Astrocyte of the cerebellum (primary cell): Measurements from ENCODE around the gene PHOSPHO2.

Experiments used
- DNase-seq: peaks from one replicate; pipeline ENCODE4 v3.0.0-alpha.2; 2011; ENCODE audit warnings: low read depth
- H3K4me3 ChIP-seq: 2 replicates; pipeline ENCODE4 v1.5.1; 2011; ENCODE audit warnings: mild to moderate bottlenecking, low read depth, low read length, moderate library complexity
- in situ Hi-C: cut with HindIII; loops from 2 replicates; pipeline ENCODE4 v1.10.0; 2017; ENCODE audit warnings: low sequenced_read_pairs
- TF ChIP-seq, protein P1 (sequence below): IDR thresholded peaks from 2 replicates; pipeline ENCODE4 v1.5.1; 2012; ENCODE audit warnings: low read length, low read depth, moderate library complexity, mild to moderate bottlenecking; ENCODE audit errors: missing control alignments

Gene PHOSPHO2

DNA sequence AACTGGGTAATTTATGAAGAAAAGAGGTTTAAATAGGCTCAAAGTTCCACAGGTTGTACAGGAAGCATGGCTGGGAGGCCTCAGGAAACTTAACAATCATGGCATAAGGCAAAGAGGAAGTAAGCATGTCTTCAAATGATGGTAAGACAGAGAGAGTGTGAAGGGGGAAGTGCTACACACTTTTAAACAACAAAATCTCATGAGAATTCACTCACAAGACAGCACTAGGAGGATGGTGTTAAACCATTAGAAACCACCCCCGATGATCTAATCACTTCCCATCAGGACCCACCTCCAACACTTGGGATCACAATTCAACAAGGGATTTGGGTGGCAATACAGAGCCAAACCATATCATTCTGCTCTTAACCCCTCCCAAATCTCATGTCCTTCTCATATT lies 34.9 kb upstream of the PHOSPHO2 start:
- TF ChIP-seq, protein P1, sequence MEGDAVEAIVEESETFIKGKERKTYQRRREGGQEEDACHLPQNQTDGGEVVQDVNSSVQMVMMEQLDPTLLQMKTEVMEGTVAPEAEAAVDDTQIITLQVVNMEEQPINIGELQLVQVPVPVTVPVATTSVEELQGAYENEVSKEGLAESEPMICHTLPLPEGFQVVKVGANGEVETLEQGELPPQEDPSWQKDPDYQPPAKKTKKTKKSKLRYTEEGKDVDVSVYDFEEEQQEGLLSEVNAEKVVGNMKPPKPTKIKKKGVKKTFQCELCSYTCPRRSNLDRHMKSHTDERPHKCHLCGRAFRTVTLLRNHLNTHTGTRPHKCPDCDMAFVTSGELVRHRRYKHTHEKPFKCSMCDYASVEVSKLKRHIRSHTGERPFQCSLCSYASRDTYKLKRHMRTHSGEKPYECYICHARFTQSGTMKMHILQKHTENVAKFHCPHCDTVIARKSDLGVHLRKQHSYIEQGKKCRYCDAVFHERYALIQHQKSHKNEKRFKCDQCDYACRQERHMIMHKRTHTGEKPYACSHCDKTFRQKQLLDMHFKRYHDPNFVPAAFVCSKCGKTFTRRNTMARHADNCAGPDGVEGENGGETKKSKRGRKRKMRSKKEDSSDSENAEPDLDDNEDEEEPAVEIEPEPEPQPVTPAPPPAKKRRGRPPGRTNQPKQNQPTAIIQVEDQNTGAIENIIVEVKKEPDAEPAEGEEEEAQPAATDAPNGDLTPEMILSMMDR, result no peak
- no peak for DNase-seq
- in situ Hi-C loops, result no loop called here
- H3K4me3 ChIP-seq, result no peak overlapping the region

DNA sequence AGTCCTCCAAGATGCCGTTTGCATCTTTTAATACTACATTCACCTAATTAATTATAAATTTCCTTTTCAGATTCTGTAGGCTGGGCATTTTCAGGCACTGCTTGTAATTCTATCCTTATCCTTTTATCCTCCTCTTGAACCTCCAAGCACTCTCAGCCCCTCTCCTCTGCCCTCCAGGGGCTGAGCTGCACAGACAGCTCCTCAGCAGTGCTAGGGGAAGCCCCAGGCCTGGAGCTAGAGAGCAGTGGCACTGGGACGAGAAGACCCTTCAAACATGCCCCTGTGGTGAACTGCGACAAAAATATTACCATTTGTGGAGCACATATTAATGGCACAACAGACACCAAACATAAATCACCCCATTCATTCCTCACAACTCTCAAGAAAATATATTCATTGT lies 33.0 kb upstream of the PHOSPHO2 start:
- no peak overlapping the region for H3K4me3 ChIP-seq
- DNase-seq, result no peak
- in situ Hi-C loops, result no loop called here
- TF ChIP-seq, protein P1, result no peak

DNA sequence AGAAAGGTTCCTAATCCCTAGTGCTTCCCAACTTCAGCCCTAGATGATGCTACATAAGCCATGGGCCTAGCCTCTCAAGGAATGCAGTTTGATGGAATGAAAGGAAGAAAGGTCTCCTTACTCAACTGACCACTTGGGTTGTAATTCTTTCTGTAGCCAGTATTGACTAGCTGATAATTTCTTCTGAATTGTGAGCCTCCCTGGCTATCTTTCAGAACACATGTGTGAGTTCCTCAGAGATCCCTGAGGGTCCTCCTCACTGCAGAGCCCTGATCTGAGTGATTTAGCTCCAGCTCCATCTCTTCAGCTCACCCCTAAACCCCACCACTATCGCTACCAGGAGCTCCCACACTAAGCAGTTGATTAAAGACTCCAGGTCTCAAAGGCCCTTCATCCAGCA lies 31.5 kb upstream of the PHOSPHO2 start:
- in situ Hi-C loops, result no loop called here
- no peak for DNase-seq
- TF ChIP-seq, protein P1, result no peak
- no peak overlapping the region for H3K4me3 ChIP-seq

DNA sequence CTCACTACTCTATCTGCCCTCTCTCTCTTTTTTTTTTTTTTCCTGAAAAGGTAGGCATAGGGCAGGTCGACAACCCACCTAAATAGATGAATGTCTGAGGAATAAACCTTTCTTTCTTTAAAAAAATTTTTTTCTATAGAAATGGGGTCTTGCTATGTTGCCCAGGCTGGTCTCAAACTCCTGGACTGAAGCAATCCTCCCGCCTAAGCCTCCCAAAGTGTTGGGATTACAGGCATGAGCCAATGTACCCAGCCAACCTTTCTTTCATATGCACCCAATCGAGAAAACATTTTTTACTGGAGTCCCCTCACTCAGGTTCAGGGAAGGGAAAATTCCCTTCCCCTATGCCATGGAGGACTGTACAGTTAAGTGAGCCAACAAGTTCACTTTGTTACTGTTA lies 31.0 kb upstream of the PHOSPHO2 start:
- TF ChIP-seq, protein P1, result no peak
- no peak overlapping the region for H3K4me3 ChIP-seq
- DNase-seq, result no peak
- in situ Hi-C loops, result no loop called here

GRCh38 chr2:169664600-169664977 lies 29.7 kb upstream of the PHOSPHO2 start:
- no peak overlapping the region for H3K4me3 ChIP-seq
- TF ChIP-seq, protein P1, result no peak
- DNase-seq, result no peak
- in situ Hi-C loops, result no loop called here

- in situ Hi-C loops, result no loop called here
- TF ChIP-seq, protein P1, result no peak
- H3K4me3 ChIP-seq, result no peak overlapping the region
- no peak for DNase-seq
Observed at GRCh38 chr2:169664978-169665930, 29.0 kb upstream of the PHOSPHO2 start.
